ENCODE results near the gene ANKRD28.
"Not testable (repeated sequence)": the region's sequence is repeated elsewhere in the genome, so short reads cannot be mapped to it uniquely, and the experiment has no call there.

The ANKRD28 gene

GRCh38 chr3:15628967-15629366, 168.8 kb downstream of the ANKRD28 start:
- H3K36me3 Mint-ChIP-seq, result peaks cover 2% of the 10 kb centered on the region
- peaks cover 34% of the 10 kb centered on the region for H3K4me1 Mint-ChIP-seq (ENCODE audit: low read depth)
- no peaks in the 10 kb centered on the region for H3K9me3 Mint-ChIP-seq (ENCODE audit: low read depth)
- no peak overlapping the region for H3K27ac Mint-ChIP-seq
- no peak overlapping the region for H3K4me3 Mint-ChIP-seq
- no peaks in the 10 kb centered on the region for H3K27me3 Mint-ChIP-seq

- Mint-ChIP-seq H3K9me3 (ENCODE audit: low read depth) (peaks cover 38% of the 10 kb centered on the region), H3K27ac (peak overlapping the region; percentile 87), H3K4me1 (ENCODE audit: low read depth) (peaks cover 26% of the 10 kb centered on the region), H3K4me3 (peak overlapping the region; percentile 57), H3K36me3 (peaks cover 41% of the 10 kb centered on the region), H3K27me3 (no peaks in the 10 kb centered on the region)
Observed at GRCh38 chr3:15623535-15624440, 174.0 kb downstream of the ANKRD28 start.

- H3K9me3 Mint-ChIP-seq (ENCODE audit: low read depth), result peaks cover 38% of the 10 kb centered on the region
- H3K4me3 Mint-ChIP-seq, H3K27ac Mint-ChIP-seq, H3K27me3 Mint-ChIP-seq: not testable (repeated sequence)
- H3K36me3 Mint-ChIP-seq, result peaks cover 45% of the 10 kb centered on the region
- peaks cover 18% of the 10 kb centered on the region for H3K4me1 Mint-ChIP-seq (ENCODE audit: low read depth)
Observed at GRCh38 chr3:15619659-15620464, 177.9 kb downstream of the ANKRD28 start.
